Immature natural killer cell (primary cell): ENCODE data around the gene PRH2. TPM values are rescaled to one million over a fixed set of nuclear protein-coding genes. Genes with fewer than 3 reads are reported as not detected.

Experiments used
- DNase-seq, 3 donors: peaks; one replicate each; pipeline ENCODE4 v3.0.0; 2022; ENCODE audit warnings: mixed read lengths in 1 of 3
- H3K27ac Mint-ChIP-seq, 6 donors: one replicate each; pipeline ENCODE4 v1.8.0; 2020; ENCODE audit warnings: mixed read lengths in 6 of 6, mild to moderate bottlenecking in 5 of 6, inconsistent platforms in 4 of 6, moderate library complexity in 3 of 6
- H3K27me3 Mint-ChIP-seq, 3 donors: one replicate each; pipeline ENCODE4 v1.8.0; 2020 to 2021; ENCODE audit warnings: low read depth in 3 of 3, mild to moderate bottlenecking in 3 of 3, mixed read lengths in 3 of 3, moderate library complexity in 3 of 3, inconsistent platforms in 1 of 3
- H3K36me3 Mint-ChIP-seq, 3 donors: one replicate each; pipeline ENCODE4 v1.8.0; 2020; ENCODE audit warnings: mixed read lengths in 3 of 3, inconsistent platforms in 2 of 3, mild to moderate bottlenecking in 2 of 3
- H3K4me1 Mint-ChIP-seq, 2 donors: one replicate each; pipeline ENCODE4 v1.8.0; 2020; ENCODE audit warnings: inconsistent platforms in 2 of 2, mild to moderate bottlenecking in 2 of 2, mixed read lengths in 2 of 2, moderate library complexity in 1 of 2
- H3K4me3 Mint-ChIP-seq, 5 donors: one replicate each; pipeline ENCODE4 v1.8.0; 2020; ENCODE audit warnings: mild to moderate bottlenecking in 5 of 5, mixed read lengths in 5 of 5, inconsistent platforms in 3 of 5, moderate library complexity in 3 of 5
- H3K9me3 Mint-ChIP-seq, 6 donors: one replicate each; pipeline ENCODE4 v1.8.0; 2020; ENCODE audit warnings: mild to moderate bottlenecking in 6 of 6, mixed read lengths in 6 of 6, inconsistent platforms in 4 of 6, moderate library complexity in 3 of 6
- polyA plus RNA-seq, 3 donors: library from polyadenylated mRNA; unstranded; fragments of 300-500 nt; fragmentation: Illumina TruSeq; gene quantifications; one replicate each; pipeline ENCODE4 v1.2.3, GENCODE V29; 2021

Gene PRH2
- polyA plus RNA-seq, 3 donors from 2014 or later: not detected

- Mint-ChIP-seq H3K36me3 (no peaks in the 10 kb centered on the region), H3K4me1 (peaks cover 0 to 8% of the 10 kb centered on the region in 2 donors), H3K27ac (no peak within 1 kb of the TSS), H3K4me3 (no peak within 1 kb of the TSS), H3K9me3 (no peaks in the 10 kb centered on the region), H3K27me3 (no peaks in the 10 kb centered on the region)
- DNase-seq: no peak
These were observed 10.1 kb downstream of the PRH2 start, which contains the start of gene TAS2R14 for GRCh38 chr12:10939163-10939562. TAS2R14 (minus strand) TSS chr12:10939263; CDS start chr12:10939207, 56 bp downstream.

- Mint-ChIP-seq H3K9me3 (peaks cover 0 to 4% (median 0%) of the 10 kb centered on the region in 6 donors), H3K36me3 (peaks cover 0 to 5% (median 4%) of the 10 kb centered on the region in 3 donors), H3K4me3 (no peak overlapping the region), H3K27ac (no peak overlapping the region), H3K4me1 (peaks cover 0 to 8% of the 10 kb centered on the region in 2 donors), H3K27me3 (no peaks in the 10 kb centered on the region)
- no peak for DNase-seq
These were observed 11.4 kb downstream of the PRH2 start for GRCh38 chr12:10940389-10940788.

GRCh38 chr12:10941369-10941768 is 12.3 kb downstream of the PRH2 start:
- peak overlapping the region in 1 of 6 donors; percentile 1 for H3K27ac Mint-ChIP-seq
- H3K27me3 Mint-ChIP-seq: no peaks in the 10 kb centered on the region
- peaks cover 0 to 4% (median under 1%) of the 10 kb centered on the region in 6 donors for H3K9me3 Mint-ChIP-seq
- peaks cover 0 to 5% (median 4%) of the 10 kb centered on the region in 3 donors for H3K36me3 Mint-ChIP-seq
- H3K4me1 Mint-ChIP-seq: peaks cover 0 to 8% of the 10 kb centered on the region in 2 donors
- no peak overlapping the region for H3K4me3 Mint-ChIP-seq
- DNase-seq: no peak

GRCh38 chr12:10941916-10942607 is 13.0 kb downstream of the PRH2 start:
- Mint-ChIP-seq H3K4me3 (no peak overlapping the region), H3K27ac (peak overlapping the region in 1 of 6 donors; percentile 1)

GRCh38 chr12:10943167-10943566 is 14.1 kb downstream of the PRH2 start:
- H3K36me3 Mint-ChIP-seq: peaks cover under 1 to 18% (median 12%) of the 10 kb centered on the region in 3 donors
- DNase-seq: no peak
- no peak overlapping the region for H3K27ac Mint-ChIP-seq
- H3K27me3 Mint-ChIP-seq: peaks cover 0 to 4% (median 0%) of the 10 kb centered on the region in 3 donors
- no peak overlapping the region for H3K4me3 Mint-ChIP-seq
- H3K9me3 Mint-ChIP-seq: peaks cover 0 to 16% (median 8%) of the 10 kb centered on the region in 6 donors
- H3K4me1 Mint-ChIP-seq: peaks cover 0 to 8% of the 10 kb centered on the region in 2 donors

More at GRCh38 chr12:10941916-10942607, 13.0 kb downstream of the PRH2 start:
- Mint-ChIP-seq H3K9me3 (peaks cover 0 to 10% (median 3%) of the 10 kb centered on the region in 6 donors), H3K27me3 (peaks cover 0 to 3% (median 0%) of the 10 kb centered on the region in 3 donors), H3K36me3 (peaks cover 0 to 10% (median 4%) of the 10 kb centered on the region in 3 donors), H3K4me1 (peaks cover 0 to 8% of the 10 kb centered on the region in 2 donors)
- no peak for DNase-seq

- peaks cover 0 to 12% (median 4%) of the 10 kb centered on the region in 6 donors for H3K9me3 Mint-ChIP-seq
- H3K27me3 Mint-ChIP-seq: peaks cover 0 to 3% (median 0%) of the 10 kb centered on the region in 3 donors
- no peak for DNase-seq
- H3K4me3 Mint-ChIP-seq: no peak overlapping the region
- peaks cover 9 to 24% (median 17%) of the 10 kb centered on the region in 3 donors for H3K36me3 Mint-ChIP-seq
- no peak overlapping the region for H3K27ac Mint-ChIP-seq
- peaks cover 11 to 41% of the 10 kb centered on the region in 2 donors for H3K4me1 Mint-ChIP-seq
These were observed 23.6 kb downstream of the PRH2 start for GRCh38 chr12:10952645-10953044.

GRCh38 chr12:10956085-10956484 is 27.0 kb downstream of the PRH2 start:
- Mint-ChIP-seq H3K36me3 (peaks cover 1 to 11% (median 6%) of the 10 kb centered on the region in 3 donors), H3K27me3 (peaks cover 0 to 3% (median 0%) of the 10 kb centered on the region in 3 donors), H3K27ac (no peak overlapping the region), H3K9me3 (peaks cover 0 to 2% (median 0%) of the 10 kb centered on the region in 6 donors), H3K4me1 (peaks cover 23 to 63% of the 10 kb centered on the region in 2 donors), H3K4me3 (no peak overlapping the region)
- no peak for DNase-seq

GRCh38 chr12:10957741-10958140 is 28.7 kb downstream of the PRH2 start:
- DNase-seq: no peak
- peaks cover 26 to 71% of the 10 kb centered on the region in 2 donors for H3K4me1 Mint-ChIP-seq

GRCh38 chr12:10959804-10960203 is 30.8 kb downstream of the PRH2 start:
- no peak overlapping the region for H3K27ac Mint-ChIP-seq
- H3K9me3 Mint-ChIP-seq: peaks cover 0 to 2% (median 0%) of the 10 kb centered on the region in 6 donors
- H3K27me3 Mint-ChIP-seq: peaks cover 0 to 4% (median 0%) of the 10 kb centered on the region in 3 donors
- DNase-seq: peak in 2 of 3 donors; percentile 6 to 21
- no peak overlapping the region for H3K4me3 Mint-ChIP-seq
- H3K36me3 Mint-ChIP-seq: peaks cover 0 to 14% (median 6%) of the 10 kb centered on the region in 3 donors
- H3K4me1 Mint-ChIP-seq: peaks cover 19 to 50% of the 10 kb centered on the region in 2 donors

More at GRCh38 chr12:10957741-10958140, 28.7 kb downstream of the PRH2 start:
- Mint-ChIP-seq H3K27ac (no peak overlapping the region), H3K4me3 (no peak overlapping the region), H3K36me3 (peaks cover 0 to 14% (median 9%) of the 10 kb centered on the region in 3 donors), H3K9me3 (peaks cover 0 to 2% (median 0%) of the 10 kb centered on the region in 6 donors), H3K27me3 (peaks cover 0 to 4% (median 0%) of the 10 kb centered on the region in 3 donors)

- peaks cover 0 to 13% (median 6%) of the 10 kb centered on the region in 3 donors for H3K36me3 Mint-ChIP-seq
- peak overlapping the region in 1 of 6 donors; percentile 15 for H3K27ac Mint-ChIP-seq
- peak in 2 of 3 donors; percentile 31 to 34 for DNase-seq
- H3K9me3 Mint-ChIP-seq: peaks cover 0 to 2% (median 0%) of the 10 kb centered on the region in 6 donors
- no peak overlapping the region for H3K4me3 Mint-ChIP-seq
- peaks cover 19 to 46% of the 10 kb centered on the region in 2 donors for H3K4me1 Mint-ChIP-seq
- peaks cover 0 to 4% (median 0%) of the 10 kb centered on the region in 3 donors for H3K27me3 Mint-ChIP-seq
These were observed 31.2 kb downstream of the PRH2 start for GRCh38 chr12:10960211-10960610.

- H3K4me3 Mint-ChIP-seq: no peak overlapping the region
- H3K27ac Mint-ChIP-seq: no peak overlapping the region
- H3K27me3 Mint-ChIP-seq: peaks cover 0 to 2% (median 0%) of the 10 kb centered on the region in 3 donors
- peaks cover 0 to 10% (median 8%) of the 10 kb centered on the region in 3 donors for H3K36me3 Mint-ChIP-seq
- no peak for DNase-seq
- H3K9me3 Mint-ChIP-seq: no peaks in the 10 kb centered on the region
- H3K4me1 Mint-ChIP-seq: peaks cover 8 to 17% of the 10 kb centered on the region in 2 donors
These were observed 36.4 kb downstream of the PRH2 start for GRCh38 chr12:10965476-10965875.

- no peak for DNase-seq
- Mint-ChIP-seq H3K27me3 (peaks cover 0 to 2% (median 0%) of the 10 kb centered on the region in 3 donors), H3K4me1 (peaks cover 3 to 8% of the 10 kb centered on the region in 2 donors), H3K9me3 (no peaks in the 10 kb centered on the region), H3K27ac (peak overlapping the region in 1 of 6 donors; percentile 17), H3K36me3 (peaks cover 0 to 12% (median 10%) of the 10 kb centered on the region in 3 donors), H3K4me3 (no peak overlapping the region)
These were observed 37.3 kb downstream of the PRH2 start for GRCh38 chr12:10966314-10966713.

GRCh38 chr12:10967409-10967808 is 38.4 kb downstream of the PRH2 start:
- no peak overlapping the region for H3K4me3 Mint-ChIP-seq
- H3K27ac Mint-ChIP-seq: no peak overlapping the region
- H3K36me3 Mint-ChIP-seq: peaks cover 0 to 10% (median 8%) of the 10 kb centered on the region in 3 donors
- no peaks in the 10 kb centered on the region for H3K4me1 Mint-ChIP-seq
- no peak for DNase-seq
- H3K27me3 Mint-ChIP-seq: peaks cover 0 to 2% (median 0%) of the 10 kb centered on the region in 3 donors
- H3K9me3 Mint-ChIP-seq: no peaks in the 10 kb centered on the region
